HepG2 (cell line): ENCODE measurements around the gene H19. TPM values are rescaled to one million over a fixed set of nuclear protein-coding genes. Genes with fewer than 3 reads are reported as not detected.

Source experiments
- HIVEP1 ChIP-seq: sonication (generic); formaldehyde crosslinking; IDR thresholded peaks from 2 replicates; pipeline ENCODE4 v1.4.0; 2020; ENCODE audit warnings: mild to moderate bottlenecking, missing genetic modification reagents
- ISL2 ChIP-seq: sonication (generic); formaldehyde crosslinking; IDR thresholded peaks from 2 replicates; pipeline ENCODE4 v1.5.0; 2020; ENCODE audit warnings: missing genetic modification reagents
- KDM5A ChIP-seq: fragments of 200-600 bp; sonication (generic); IDR thresholded peaks from 2 replicates; pipeline ENCODE4 v1.7.0; 2018; ENCODE audit warnings: antibody characterized with exemption, mild to moderate bottlenecking, low read length, borderline replicate concordance
- SNAPC4 ChIP-seq: sonication (generic); formaldehyde crosslinking; IDR thresholded peaks from 2 replicates; pipeline ENCODE4 v1.4.0; 2020; ENCODE audit warnings: mild to moderate bottlenecking, missing genetic modification reagents
- microRNA counts: library from miRNA; unstranded; fragments of <30 nt; microRNA quantifications from one replicate; lab custom pipeline; 2015
- polyA plus RNA-seq, 8 experiments: library from polyadenylated mRNA; depleted of rRNA in 3 of 8; stranded (reverse) in 7 of 8; unstranded in 1 of 8; fragments of >200 nt; fragmentation: Illumina TruSeq in 4 of 8; extraction: Trizol in 4 of 8; gene quantifications; 2 replicates each; pipeline versions ENCODE4 v1.2.1 to v1.2.3, GENCODE V29; 2011 to 2016; ENCODE audit warnings: low read depth in 4 of 8, missing spikeins in 1 of 8, mixed read lengths in 1 of 8; ENCODE audit not compliant: insufficient read depth in 1 of 8
- small RNA-seq, 3 experiments: library from RNA; depleted of rRNA; stranded (forward); fragments of <200 nt; gene quantifications; one replicate each; pipeline ENCODE3, GENCODE V24; 2012; ENCODE audit warnings: low read depth in 2 of 3, low replicate concordance in 1 of 3; ENCODE audit not compliant: insufficient read length in 3 of 3, insufficient read depth in 2 of 3
- total RNA-seq, 5 experiments: library from RNA; depleted of rRNA; stranded (reverse); fragments of >200 nt; fragmentation: Illumina TruSeq; extraction: Trizol; gene quantifications; 2 replicates each; pipeline ENCODE4 v1.2.3, GENCODE V29; 2016; ENCODE audit warnings: low read depth in 1 of 5

H19 gene
- total and polyA plus RNA-seq, 2 of the 13 experiments (the other 11 are each of a cell fraction or from before 2014, with no cell fraction given): 1.2 to 2.4 TPM

- TF ChIP-seq SNAPC4 (no peak), ISL2 (CRISPR knock-in tag) (no peak), HIVEP1 (no peak), KDM5A (no peak)
Measured at GRCh38 chr11:1946812-1947484, 50.7 kb downstream of the H19 start, which contains the start of gene MRPL23 (continued).

MicroRNAs encoded within 50 kb of the gene (microRNA counts, 767-probe panel; counts per million panel counts)
- microRNA hsa-miR-675-5p (lab: Ali Mortazavi, UCI): not detected

Small RNA genes lying within 50 kb of the gene (small RNA-seq; reads per million reads assigned to genes)
- gene RF01972 (0 reads per million in 3 experiments), gene RF01973 (0 reads per million in 3 experiments)

Other genes with a start within 250 kb of the H19 start
- gene IFITM10, start 247.2 kb downstream of the H19 start, total RNA-seq (2016; rRNA removed; fragmentation: Illumina TruSeq; extraction: Trizol): 0.09 TPM in 1 of 2 replicates, not detected in the other
- 0.13 and 0.22 TPM in 2 replicates for gene IFITM10, start 247.2 kb downstream of the H19 start, polyA plus RNA-seq (2011; rRNA removed)
- gene CTSD, start 233.9 kb downstream of the H19 start, total RNA-seq (2016; rRNA removed; fragmentation: Illumina TruSeq; extraction: Trizol): 41.6 and 143 TPM in 2 replicates
- gene CTSD, start 233.9 kb downstream of the H19 start, polyA plus RNA-seq (2011; rRNA removed): 230 and 408 TPM in 2 replicates
- 0.60 TPM in 1 of 2 replicates, not detected in the other for gene SYT8, start 162.9 kb downstream of the H19 start, total RNA-seq (2016; rRNA removed; fragmentation: Illumina TruSeq; extraction: Trizol)
- gene SYT8, start 162.9 kb downstream of the H19 start, polyA plus RNA-seq (2011; rRNA removed): 2.1 and 2.3 TPM in 2 replicates
- 7.2 and 8.5 TPM in 2 replicates for gene TNNI2, start 158.9 kb downstream of the H19 start, total RNA-seq (2016; rRNA removed; fragmentation: Illumina TruSeq; extraction: Trizol)
- gene TNNI2, start 158.9 kb downstream of the H19 start, polyA plus RNA-seq (2011; rRNA removed): 12.0 and 21.2 TPM in 2 replicates
- 0.29 and 1.00 TPM in 2 replicates for gene LSP1, start 144.8 kb downstream of the H19 start, total RNA-seq (2016; rRNA removed; fragmentation: Illumina TruSeq; extraction: Trizol)
- gene LSP1, start 144.8 kb downstream of the H19 start, polyA plus RNA-seq (2011; rRNA removed): 0.59 and 1.5 TPM in 2 replicates
- not detected in 2 replicates for gene PRR33, start 105.9 kb downstream of the H19 start, total RNA-seq (2016; rRNA removed; fragmentation: Illumina TruSeq; extraction: Trizol)
- not detected in 2 replicates for gene PRR33, start 105.9 kb downstream of the H19 start, polyA plus RNA-seq (2011; rRNA removed)
- gene TNNT3, start 78.1 kb downstream of the H19 start, total RNA-seq (2016; rRNA removed; fragmentation: Illumina TruSeq; extraction: Trizol): not detected in 2 replicates
- not detected in 2 replicates for gene TNNT3, start 78.1 kb downstream of the H19 start, polyA plus RNA-seq (2011; rRNA removed)
- 123 and 126 TPM in 2 replicates for gene MRPL23, start 50.5 kb downstream of the H19 start, total RNA-seq (2016; rRNA removed; fragmentation: Illumina TruSeq; extraction: Trizol)
- 63.1 and 67.8 TPM in 2 replicates for gene MRPL23, start 50.5 kb downstream of the H19 start, polyA plus RNA-seq (2011; rRNA removed)
- gene IGF2, start 141.5 kb upstream of the H19 start, total RNA-seq (2016; rRNA removed; fragmentation: Illumina TruSeq; extraction: Trizol): 79.1 and 138 TPM in 2 replicates
- gene IGF2, start 141.5 kb upstream of the H19 start, polyA plus RNA-seq (2011; rRNA removed): 254 and 379 TPM in 2 replicates
- not detected in 2 replicates for gene INS, start 163.4 kb upstream of the H19 start, total RNA-seq (2016; rRNA removed; fragmentation: Illumina TruSeq; extraction: Trizol)
- not detected in 2 replicates for gene INS, start 163.4 kb upstream of the H19 start, polyA plus RNA-seq (2011; rRNA removed)
- gene TH, start 174.0 kb upstream of the H19 start, total RNA-seq (2016; rRNA removed; fragmentation: Illumina TruSeq; extraction: Trizol): not detected in 2 replicates
- 0.36 and 0.42 TPM in 2 replicates for gene TH, start 174.0 kb upstream of the H19 start, polyA plus RNA-seq (2011; rRNA removed)